Hepatocyte (in vitro differentiated cells): ENCODE results near the gene THSD4. TPM values are rescaled to one million over a fixed set of nuclear protein-coding genes. Genes with fewer than 3 reads are reported as not detected.

Experiments used
- DNase-seq: peaks from one replicate; pipeline ENCODE4 v3.0.0-alpha.2; 2016; ENCODE audit warnings: low spot score
- H2AFZ ChIP-seq: fragments of 200-600 bp; sonication (generic); 2 replicates; pipeline ENCODE4 v1.6.0; 2016; ENCODE audit warnings: antibody characterized with exemption, mild to moderate bottlenecking
- H3K27ac ChIP-seq: fragments of 200-600 bp; sonication (generic); 2 replicates; pipeline ENCODE4 v1.5.1; 2016; ENCODE audit warnings: mild to moderate bottlenecking
- H3K27me3 ChIP-seq: fragments of 200-600 bp; sonication (generic); 2 replicates; pipeline ENCODE4 v1.6.1; 2016
- H3K36me3 ChIP-seq: fragments of 200-600 bp; sonication (generic); replicated peaks from 2 replicates; pipeline ENCODE4 v1.5.1; 2016; ENCODE audit warnings: low read depth; ENCODE audit not compliant: insufficient read depth
- H3K4me1 ChIP-seq: fragments of 200-600 bp; sonication (generic); 2 replicates; pipeline ENCODE4 v1.5.1; 2016; ENCODE audit warnings: mild to moderate bottlenecking, moderate library complexity; ENCODE audit not compliant: insufficient read depth
- H3K4me2 ChIP-seq: fragments of 200-600 bp; sonication (generic); 2 replicates; pipeline ENCODE4 v1.6.0; 2016
- H3K4me3 ChIP-seq: fragments of 200-600 bp; sonication (generic); 2 replicates; pipeline ENCODE4 v1.5.1; 2016; ENCODE audit warnings: mild to moderate bottlenecking
- H3K79me2 ChIP-seq: fragments of 200-600 bp; sonication (generic); 2 replicates; pipeline ENCODE4 v1.6.0; 2017; ENCODE audit warnings: mild to moderate bottlenecking
- H3K9me2 ChIP-seq: fragments of 200-600 bp; sonication (generic); replicated peaks from 2 replicates; pipeline ENCODE4 v1.6.0; 2017; ENCODE audit warnings: mild to moderate bottlenecking; ENCODE audit not compliant: insufficient read depth
- H3K9me3 ChIP-seq: fragments of 200-600 bp; sonication (generic); 2 replicates; pipeline ENCODE4 v1.5.1; 2016; ENCODE audit warnings: low read depth, mild to moderate bottlenecking
- H4K20me1 ChIP-seq: fragments of 200-600 bp; sonication (generic); 2 replicates; pipeline ENCODE4 v1.6.0; 2016; ENCODE audit warnings: mild to moderate bottlenecking; ENCODE audit not compliant: insufficient read depth, poor library complexity, severe bottlenecking
- EZH2 ChIP-seq: fragments of 200-600 bp; sonication (generic); IDR thresholded peaks from 2 replicates; pipeline ENCODE4 v1.6.1; 2016; ENCODE audit warnings: antibody characterized with exemption, mild to moderate bottlenecking, borderline replicate concordance
- EZH2phosphoT487 ChIP-seq: fragments of 200-600 bp; sonication (generic); IDR thresholded peaks from one replicate; pipeline ENCODE4 v1.6.1; 2018; ENCODE audit warnings: antibody characterized with exemption, mild to moderate bottlenecking, low read depth, moderate library complexity; ENCODE audit not compliant: unreplicated experiment, severe bottlenecking
- whole genome bisulfite sequencing: methylation state at CpG from one replicate; pipeline ENCODE4 v1.1.6; 2016; ENCODE audit warnings: low lambda C conversion rate; ENCODE audit errors: missing lambda C conversion rate; 5-methylcytosine and 5-hydroxymethylcytosine counted together
- polyA plus RNA-seq: library from polyadenylated mRNA; unstranded; fragments of >200 nt; fragmentation: Nextera tagmentation; extraction: Ambion mirVana; gene quantifications from 2 replicates; pipeline ENCODE4 v1.2.1, GENCODE V29; 2016
- total RNA-seq: library from RNA; depleted of rRNA; stranded (reverse); fragments of >200 nt; gene quantifications from 2 replicates; pipeline ENCODE4 v1.2.3, GENCODE V29; 2014
- TF ChIP-seq, protein P1 (sequence below): fragments of 200-600 bp; sonication (generic); IDR thresholded peaks from 2 replicates; pipeline ENCODE4 v1.5.1; 2016; ENCODE audit warnings: antibody characterized with exemption, mild to moderate bottlenecking; ENCODE audit not compliant: poor library complexity

The THSD4 gene
- total and polyA plus RNA-seq, 2 experiments from 2014 or later, result 4.3 to 7.0 TPM

DNA sequence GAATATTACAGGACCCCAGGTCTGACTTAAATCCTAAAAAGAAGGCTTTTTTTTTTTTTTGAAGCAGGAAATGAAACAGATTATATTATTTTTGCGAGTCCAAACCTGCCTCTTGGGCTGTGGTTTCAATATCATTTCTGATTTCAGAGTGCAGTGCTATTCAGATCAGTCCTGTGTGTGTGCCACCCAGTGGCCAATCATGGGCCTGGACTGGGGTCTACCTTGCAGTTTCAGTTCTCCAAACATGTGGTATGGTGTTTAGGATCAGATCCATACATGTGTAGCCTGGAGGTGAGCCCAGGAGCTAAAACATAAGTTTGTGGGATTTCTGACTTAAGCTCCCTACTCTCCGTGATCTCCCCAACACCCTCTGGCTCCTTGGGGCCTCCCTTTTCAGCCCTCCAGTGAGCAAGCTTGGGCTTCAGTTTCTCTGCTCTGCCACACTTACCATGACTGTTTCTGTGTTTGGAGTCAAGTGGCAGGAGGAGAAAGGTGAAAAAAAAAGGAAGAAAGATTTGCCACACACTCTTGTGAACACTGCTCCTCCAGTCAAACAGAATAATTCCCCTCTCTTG, 12.1 kb upstream of the THSD4 start:
- no peak overlapping the region for H3K27ac ChIP-seq
- no peaks in the 10 kb centered on the region for H3K79me2 ChIP-seq
- no peak overlapping the region for H2AFZ ChIP-seq
- no peaks in the 10 kb centered on the region for H3K4me1 ChIP-seq
- H3K9me2 ChIP-seq, result no peaks in the 10 kb centered on the region
- H3K27me3 ChIP-seq, result no peaks in the 10 kb centered on the region
- DNase-seq, result peak; percentile 34
- TF ChIP-seq, protein P1, sequence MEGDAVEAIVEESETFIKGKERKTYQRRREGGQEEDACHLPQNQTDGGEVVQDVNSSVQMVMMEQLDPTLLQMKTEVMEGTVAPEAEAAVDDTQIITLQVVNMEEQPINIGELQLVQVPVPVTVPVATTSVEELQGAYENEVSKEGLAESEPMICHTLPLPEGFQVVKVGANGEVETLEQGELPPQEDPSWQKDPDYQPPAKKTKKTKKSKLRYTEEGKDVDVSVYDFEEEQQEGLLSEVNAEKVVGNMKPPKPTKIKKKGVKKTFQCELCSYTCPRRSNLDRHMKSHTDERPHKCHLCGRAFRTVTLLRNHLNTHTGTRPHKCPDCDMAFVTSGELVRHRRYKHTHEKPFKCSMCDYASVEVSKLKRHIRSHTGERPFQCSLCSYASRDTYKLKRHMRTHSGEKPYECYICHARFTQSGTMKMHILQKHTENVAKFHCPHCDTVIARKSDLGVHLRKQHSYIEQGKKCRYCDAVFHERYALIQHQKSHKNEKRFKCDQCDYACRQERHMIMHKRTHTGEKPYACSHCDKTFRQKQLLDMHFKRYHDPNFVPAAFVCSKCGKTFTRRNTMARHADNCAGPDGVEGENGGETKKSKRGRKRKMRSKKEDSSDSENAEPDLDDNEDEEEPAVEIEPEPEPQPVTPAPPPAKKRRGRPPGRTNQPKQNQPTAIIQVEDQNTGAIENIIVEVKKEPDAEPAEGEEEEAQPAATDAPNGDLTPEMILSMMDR, result peak; percentile 28
- no peak for TF ChIP-seq EZH2
- no peak for TF ChIP-seq EZH2phosphoT487
- WGBS, result 82% methylated on average over 2 of the region's 2 CpGs
- H3K4me2 ChIP-seq, result no peak overlapping the region
- no peak overlapping the region for H3K4me3 ChIP-seq
- H3K36me3 ChIP-seq, result no peaks in the 10 kb centered on the region
- no peaks in the 10 kb centered on the region for H3K9me3 ChIP-seq
- H4K20me1 ChIP-seq, result no peaks in the 10 kb centered on the region

DNA sequence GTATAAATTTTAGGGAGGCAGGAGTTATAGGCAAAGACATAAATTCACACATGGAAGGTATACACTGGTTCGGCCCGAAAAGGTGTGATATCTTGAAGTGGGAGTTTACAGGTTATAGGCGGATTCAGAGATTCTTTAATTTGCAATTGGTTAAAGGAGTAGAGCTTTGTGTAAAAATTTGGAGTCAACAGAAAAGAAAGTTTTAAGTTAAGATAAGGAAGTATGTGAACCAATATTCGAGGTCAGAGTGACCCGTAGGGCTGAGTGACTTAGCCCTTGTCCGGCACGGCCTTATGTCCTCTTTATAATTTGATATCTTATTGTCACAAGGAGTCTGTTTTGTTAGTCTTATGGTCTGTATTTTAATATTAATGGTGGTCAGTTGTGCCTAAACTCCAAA, 10.6 kb upstream of the THSD4 start:
- TF ChIP-seq EZH2phosphoT487, result no peak
- no peak for TF ChIP-seq EZH2
- TF ChIP-seq, protein P1, result no peak
- no peak overlapping the region for H3K27ac ChIP-seq
- no peaks in the 10 kb centered on the region for H3K9me2 ChIP-seq
- no peaks in the 10 kb centered on the region for H3K27me3 ChIP-seq
- H3K4me3 ChIP-seq, result no peak overlapping the region
- H3K79me2 ChIP-seq, result no peaks in the 10 kb centered on the region
- no peak overlapping the region for H3K4me2 ChIP-seq
- H4K20me1 ChIP-seq, result no peaks in the 10 kb centered on the region
- DNase-seq, result no peak
- H3K36me3 ChIP-seq, result no peaks in the 10 kb centered on the region
- H3K4me1 ChIP-seq, result no peaks in the 10 kb centered on the region
- H3K9me3 ChIP-seq, result no peaks in the 10 kb centered on the region
- 90% methylated on average over 7 of the region's 7 CpGs for WGBS
- no peak overlapping the region for H2AFZ ChIP-seq

DNA sequence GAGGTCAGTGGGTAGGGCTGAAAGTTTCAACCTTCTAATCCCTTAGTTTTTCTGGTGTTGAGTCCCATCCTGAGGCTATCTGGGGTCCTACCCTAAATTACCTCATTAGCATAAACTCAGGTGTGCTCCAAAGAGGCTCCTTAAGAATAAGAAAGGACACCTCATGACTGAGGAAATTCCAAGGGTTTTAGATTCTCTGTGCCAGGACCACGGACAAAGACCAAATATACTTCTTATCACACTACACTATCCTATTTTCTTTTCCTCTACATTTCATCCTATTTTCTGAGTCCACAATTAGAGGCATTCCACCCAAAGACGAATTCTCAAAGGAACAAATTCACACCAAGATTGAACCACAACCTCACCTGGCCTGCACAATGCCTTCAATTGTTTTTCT, 9.8 kb upstream of the THSD4 start:
- Histone ChIP-seq H3K4me2 (no peak overlapping the region), H3K4me3 (no peak overlapping the region), H3K9me3 (no peaks in the 10 kb centered on the region), H3K27ac (no peak overlapping the region), H3K36me3 (no peaks in the 10 kb centered on the region), H2AFZ (no peak overlapping the region), H3K27me3 (no peaks in the 10 kb centered on the region), H3K9me2 (no peaks in the 10 kb centered on the region), H3K79me2 (no peaks in the 10 kb centered on the region), H4K20me1 (no peaks in the 10 kb centered on the region), H3K4me1 (no peaks in the 10 kb centered on the region)
- WGBS, result 77% methylated on average over 2 of the region's 2 CpGs
- TF ChIP-seq, protein P1, result no peak
- DNase-seq, result no peak
